Lung (tissue), 12 donors: ENCODE results near the gene SLC52A3. TPM values are rescaled to one million over a fixed set of nuclear protein-coding genes. Genes with fewer than 3 reads are reported as not detected.

Experiments used
- ATAC-seq: fragments of 200-7000 bp; cut with Tn5 transposase; one replicate; pipeline ENCODE4 v1.9.1; 2020; ENCODE audit warnings: moderate number of reproducible peaks; ENCODE audit not compliant: insufficient read depth, low FRiP score
- DNase-seq, 3 donors: peaks; one replicate each; pipeline ENCODE4 v3.0.0-alpha.2; 2013 to 2017
- H3K27ac ChIP-seq, 2 donors: one replicate each; pipeline ENCODE4 v1.5.1; 2013; ENCODE audit warnings: mild to moderate bottlenecking in 2 of 2, moderate library complexity in 2 of 2, control low read depth in 1 of 2, inconsistent platforms in 1 of 2, low read depth in 1 of 2, low read length in 1 of 2
- H3K27me3 ChIP-seq, 3 donors: one replicate each; pipeline ENCODE4 v1.5.1; 2013; ENCODE audit warnings: low read length in 2 of 3; ENCODE audit not compliant: control insufficient read depth in 3 of 3, insufficient read depth in 3 of 3
- H3K36me3 ChIP-seq, 4 donors: one replicate each; pipeline ENCODE4 v1.5.1; 2013; ENCODE audit warnings: low read length in 4 of 4, mild to moderate bottlenecking in 1 of 4, moderate library complexity in 1 of 4; ENCODE audit not compliant: control insufficient read depth in 4 of 4, insufficient read depth in 4 of 4
- H3K4me1 ChIP-seq, 5 donors: one replicate each; pipeline ENCODE4 v1.5.1; 2013; ENCODE audit warnings: low read length in 5 of 5, mild to moderate bottlenecking in 2 of 5, moderate library complexity in 1 of 5; ENCODE audit not compliant: control insufficient read depth in 5 of 5, insufficient read depth in 5 of 5
- H3K4me3 ChIP-seq: one replicate; pipeline ENCODE4 v1.5.1; 2013; ENCODE audit warnings: mild to moderate bottlenecking, control low read depth, moderate library complexity
- H3K9ac ChIP-seq, 2 donors: one replicate each; pipeline ENCODE4 v1.5.1; 2013; ENCODE audit warnings: low read length in 2 of 2, control low read depth in 1 of 2; ENCODE audit not compliant: insufficient read depth in 1 of 2
- H3K9me3 ChIP-seq, 4 donors: one replicate each; pipeline ENCODE4 v1.5.1; 2013; ENCODE audit warnings: low read length in 3 of 4, mild to moderate bottlenecking in 1 of 4, moderate library complexity in 1 of 4; ENCODE audit not compliant: control insufficient read depth in 4 of 4, insufficient read depth in 3 of 4
- WGBS, 2 donors: extraction: QIAGEN DNeasy Blood & Tissue Kit; methylation state at CpG; one replicate each; pipeline ENCODE4 v1.1.7; 2013; 5-methylcytosine and 5-hydroxymethylcytosine counted together
- polyA plus RNA-seq, 2 donors: library from polyadenylated mRNA; stranded (reverse); fragments of 200-250 nt; gene quantifications; one replicate each; pipeline ENCODE4 v1.2.1, GENCODE V29; 2013
- total RNA-seq, 2 donors: library from RNA; depleted of rRNA in 1 of 2; stranded (reverse); fragments of >200 nt in 1 of 2; gene quantifications; one replicate each; pipeline ENCODE4 v1.2.1, GENCODE V29; 2014 to 2021
- TF ChIP-seq, protein P1 (sequence below): IDR thresholded peaks from 2 replicates; pipeline ENCODE4 v1.5.1; 2012; ENCODE audit warnings: mild to moderate bottlenecking; ENCODE audit errors: control extremely low read depth, extremely low read depth
- donor health status: control.
- donor health status: control.
- donor health status: Bipolar disorder and iron deficiency.
- donor health status: healthy.
- donor health status: DM: yes; HTN: yes; CAD: no.

SLC52A3 gene
- total and polyA plus RNA-seq, 4 donors = 1.4 to 2.7 (median 1.9) TPM

- no peak overlapping the region for H3K9ac ChIP-seq
These were observed 3.6 kb upstream of the SLC52A3 start for GRCh38 chr20:771741-772464.

DNA sequence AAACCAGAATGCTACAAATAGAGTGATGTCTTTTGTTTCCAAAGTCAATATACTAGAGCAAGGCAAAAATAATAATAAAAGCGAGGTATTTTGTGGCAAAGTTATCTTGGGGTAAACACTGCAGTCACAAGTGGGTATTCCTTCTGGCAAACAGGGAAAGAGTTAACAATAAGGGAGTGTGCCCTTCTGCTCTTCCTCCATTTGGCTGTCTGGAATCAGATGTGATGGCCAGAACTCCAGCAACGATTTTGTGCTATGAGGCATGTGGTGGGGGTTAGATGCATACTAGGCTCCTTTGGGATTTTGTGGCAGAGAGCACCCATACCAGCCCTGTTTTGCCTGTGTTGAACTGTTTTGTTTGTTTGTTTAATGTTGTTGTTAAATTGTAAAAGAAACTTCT, 2.4 kb upstream of the SLC52A3 start:
- Histone ChIP-seq H3K9me3 (no peaks in the 10 kb centered on the region), H3K27ac (no peak overlapping the region), H3K4me3 (no peak overlapping the region), H3K9ac (no peak overlapping the region), H3K4me1 (no peaks in the 10 kb centered on the region), H3K36me3 (no peaks in the 10 kb centered on the region), H3K27me3 (no peaks in the 10 kb centered on the region)
- 92% methylated on average over 2 of the region's 2 CpGs for WGBS, 2 donors
- ATAC-seq = no peak
- no peak for DNase-seq
- TF ChIP-seq, protein P1, sequence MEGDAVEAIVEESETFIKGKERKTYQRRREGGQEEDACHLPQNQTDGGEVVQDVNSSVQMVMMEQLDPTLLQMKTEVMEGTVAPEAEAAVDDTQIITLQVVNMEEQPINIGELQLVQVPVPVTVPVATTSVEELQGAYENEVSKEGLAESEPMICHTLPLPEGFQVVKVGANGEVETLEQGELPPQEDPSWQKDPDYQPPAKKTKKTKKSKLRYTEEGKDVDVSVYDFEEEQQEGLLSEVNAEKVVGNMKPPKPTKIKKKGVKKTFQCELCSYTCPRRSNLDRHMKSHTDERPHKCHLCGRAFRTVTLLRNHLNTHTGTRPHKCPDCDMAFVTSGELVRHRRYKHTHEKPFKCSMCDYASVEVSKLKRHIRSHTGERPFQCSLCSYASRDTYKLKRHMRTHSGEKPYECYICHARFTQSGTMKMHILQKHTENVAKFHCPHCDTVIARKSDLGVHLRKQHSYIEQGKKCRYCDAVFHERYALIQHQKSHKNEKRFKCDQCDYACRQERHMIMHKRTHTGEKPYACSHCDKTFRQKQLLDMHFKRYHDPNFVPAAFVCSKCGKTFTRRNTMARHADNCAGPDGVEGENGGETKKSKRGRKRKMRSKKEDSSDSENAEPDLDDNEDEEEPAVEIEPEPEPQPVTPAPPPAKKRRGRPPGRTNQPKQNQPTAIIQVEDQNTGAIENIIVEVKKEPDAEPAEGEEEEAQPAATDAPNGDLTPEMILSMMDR = no peak

More at GRCh38 chr20:771741-772464, 3.6 kb upstream of the SLC52A3 start:
- ATAC-seq (no peak), DNase-seq (no peak)
- WGBS, 2 donors = 75 to 81% methylated on average over 9 of the region's 9 CpGs
- Histone ChIP-seq H3K27me3 (no peaks in the 10 kb centered on the region), H3K36me3 (no peaks in the 10 kb centered on the region), H3K4me1 (no peaks in the 10 kb centered on the region), H3K27ac (no peak overlapping the region), H3K4me3 (no peak overlapping the region), H3K9me3 (no peaks in the 10 kb centered on the region)
- TF ChIP-seq, protein P1 = no peak

- no peaks in the 10 kb centered on the region for H3K9me3 ChIP-seq
- no peak for DNase-seq
- H3K27me3 ChIP-seq = peaks cover 0 to 5% (median 0%) of the 10 kb centered on the region in 3 donors
- ATAC-seq = no peak
- no peak overlapping the region for H3K27ac ChIP-seq
- no peak overlapping the region for H3K9ac ChIP-seq
- 94 to 97% methylated on average over 1 of the region's 1 CpG for WGBS, 2 donors
- H3K4me1 ChIP-seq = no peaks in the 10 kb centered on the region
- H3K4me3 ChIP-seq = no peak overlapping the region
- no peaks in the 10 kb centered on the region for H3K36me3 ChIP-seq
- TF ChIP-seq, protein P1 = no peak
These were observed 1.4 kb downstream of the SLC52A3 start for GRCh38 chr20:766906-767305.

DNA sequence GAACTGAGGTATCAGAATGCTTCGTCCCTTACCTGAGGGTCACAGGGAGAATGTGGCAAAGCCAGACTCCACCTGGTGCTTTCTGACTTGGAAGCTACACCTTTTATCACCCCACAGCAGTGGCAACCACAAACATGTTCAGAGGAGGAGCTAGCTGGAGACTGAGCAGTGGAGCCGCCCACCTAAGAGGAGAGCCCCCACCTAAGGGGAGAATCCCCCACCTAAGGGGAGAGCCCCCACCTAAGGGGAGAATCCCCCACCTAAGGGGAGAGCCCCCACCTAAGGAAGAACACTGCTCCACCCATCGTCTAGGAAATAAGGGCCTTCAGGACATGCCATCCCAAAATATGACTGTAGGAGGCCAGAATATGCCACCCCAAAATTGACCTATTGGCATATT, 4.0 kb downstream of the SLC52A3 start:
- Histone ChIP-seq H3K36me3 (no peaks in the 10 kb centered on the region), H3K4me3 (no peak overlapping the region), H3K9me3 (no peaks in the 10 kb centered on the region), H3K27ac (no peak overlapping the region), H3K27me3 (peaks cover 0 to 11% (median 6%) of the 10 kb centered on the region in 3 donors), H3K9ac (no peak overlapping the region), H3K4me1 (peaks cover 0 to 3% (median 0%) of the 10 kb centered on the region in 5 donors)
- 68 to 81% methylated on average over 3 of the region's 3 CpGs for WGBS, 2 donors
- TF ChIP-seq, protein P1 = no peak
- DNase-seq (no peak), ATAC-seq (no peak)
